T-cell (primary cell): ENCODE results near the gene DYNC1H1. TPM values are rescaled to one million over a fixed set of nuclear protein-coding genes. Genes with fewer than 3 reads are reported as not detected.
A peak's percentile ranks its signal among the peaks of the same experiment; 100 is the strongest.

Experiments
- ATAC-seq, 4 experiments: fragments of 200-7000 bp in 3 of 4; fragments of 150-1000 bp in 1 of 4; cut with Tn5 transposase; replicated peaks in 1 of 4; 1 replicate in 3 of 4; 2 replicates in 1 of 4; pipeline ENCODE4 v1.10.0; 2021; ENCODE audit warnings: moderate library complexity in 3 of 4, mild to moderate bottlenecking in 2 of 4, moderate number of reproducible peaks in 1 of 4
- CTCF ChIA-PET, 2 donors: fragments of 300-600 bp; sonication (Branson Sonifier 250); formaldehyde crosslinking; loops; one replicate each; lab custom pipeline; 2022; ENCODE audit warnings: antibody characterized with exemption in 2 of 2; lab: Charles Lee
- POLR2A ChIA-PET, 2 donors: fragments of 300-600 bp; sonication (Branson Sonifier 250); formaldehyde crosslinking; loops; one replicate each; lab custom pipeline; 2022; ENCODE audit warnings: antibody characterized with exemption in 2 of 2; lab: Charles Lee
- DNase-seq, 35 experiments: peaks; one replicate each; pipeline versions ENCODE4 v3.0.0 to v3.0.0-alpha.2; 2013 to 2023
- H3K27ac ChIP-seq: one replicate; pipeline ENCODE4 v1.5.1; 2013; ENCODE audit warnings: low read length
- H3K27me3 ChIP-seq, 2 experiments: replicated peaks in 1 of 2; 1 replicate in 1 of 2; 2 replicates in 1 of 2; pipeline versions ENCODE4 v1.6.1 to v1.7.0; 2013; ENCODE audit warnings: low read length in 1 of 2, mixed read lengths in 1 of 2; ENCODE audit not compliant: control insufficient read depth in 2 of 2, insufficient read depth in 2 of 2; ENCODE audit errors: extremely low read depth in 1 of 2
- H3K36me3 ChIP-seq, 2 donors: 1 replicate in 1 of 2; 2 replicates in 1 of 2; pipeline versions ENCODE4 v1.6.1 to v1.7.0; 2013; ENCODE audit warnings: low read length in 1 of 2; ENCODE audit not compliant: control insufficient read depth in 2 of 2, insufficient read depth in 1 of 2; ENCODE audit errors: extremely low read depth in 1 of 2
- H3K4me1 ChIP-seq, 2 experiments: 1 replicate in 1 of 2; 2 replicates in 1 of 2; pipeline versions ENCODE4 v1.6.1 to v1.7.0; 2013; ENCODE audit warnings: low read length in 2 of 2, mixed read lengths in 1 of 2; ENCODE audit not compliant: insufficient read depth in 2 of 2, control insufficient read depth in 1 of 2; ENCODE audit errors: extremely low read depth in 1 of 2
- H3K4me3 ChIP-seq, 2 donors: 1 replicate in 1 of 2; 2 replicates in 1 of 2; pipeline versions ENCODE4 v1.5.1 to v1.7.0; 2013; ENCODE audit warnings: mild to moderate bottlenecking in 2 of 2, low read length in 1 of 2, moderate library complexity in 1 of 2; ENCODE audit not compliant: control insufficient read depth in 1 of 2; ENCODE audit errors: extremely low read depth in 1 of 2
- H3K9me3 ChIP-seq: 2 replicates; pipeline ENCODE4 v1.7.0; 2013
- H3K27ac Mint-ChIP-seq, 2 donors: one replicate each; pipeline ENCODE4 v1.8.0; 2020 to 2021; ENCODE audit warnings: mild to moderate bottlenecking in 2 of 2, mixed read lengths in 2 of 2
- H3K27me3 Mint-ChIP-seq, 2 donors: one replicate each; pipeline ENCODE4 v1.8.0; 2021 to 2022; ENCODE audit warnings: mixed read lengths in 2 of 2
- H3K36me3 Mint-ChIP-seq: one replicate; pipeline ENCODE4 v1.8.0; 2021; ENCODE audit warnings: mixed read lengths
- H3K4me1 Mint-ChIP-seq, 3 donors: one replicate each; pipeline ENCODE4 v1.8.0; 2020 to 2022; ENCODE audit warnings: mixed read lengths in 3 of 3, mild to moderate bottlenecking in 1 of 3
- H3K4me3 Mint-ChIP-seq, 3 donors: one replicate each; pipeline ENCODE4 v1.8.0; 2020 to 2022; ENCODE audit warnings: mild to moderate bottlenecking in 3 of 3, mixed read lengths in 3 of 3, moderate library complexity in 3 of 3
- H3K9me3 Mint-ChIP-seq, 3 donors: one replicate each; pipeline ENCODE4 v1.8.0; 2020 to 2022; ENCODE audit warnings: mixed read lengths in 3 of 3
- WGBS: methylation state at CpG from one replicate; pipeline ENCODE4 v1.1.5; 2013; ENCODE audit warnings: missing lambda C conversion rate; ENCODE audit not compliant: insufficient coverage; 5-methylcytosine and 5-hydroxymethylcytosine counted together
- total RNA-seq, 35 experiments: library from RNA in 6 of 35; stranded (reverse) in 6 of 35; fragments of 120-200 nt in 1 of 35; gene quantifications; one replicate each; pipeline versions ENCODE4 v1.2.1 to v1.2.4 and lab custom pipeline; 2013 to 2026

The DYNC1H1 gene
- total RNA-seq, 5 donors from 2014 or later (not counting 1 experiment from before 2014, with no cell fraction given), result 271 to 310 (median 279) TPM

GRCh38 chr14:101985957-101986356, 21.6 kb downstream of the DYNC1H1 start:
- no peak overlapping the region for H3K27ac ChIP-seq
- 99% methylated on average over 16 of the region's 16 CpGs for WGBS
- DNase-seq, result no peak
- no peak overlapping the region for H3K4me3 ChIP-seq
- ATAC-seq, result no peak
- H3K36me3 ChIP-seq, result peaks cover 40 to 89% of the 10 kb centered on the region in 2 donors
- H3K27me3 ChIP-seq, result no peaks in the 10 kb centered on the region
- H3K27me3 Mint-ChIP-seq, result no peaks in the 10 kb centered on the region
- POLR2A ChIA-PET, result interaction anchor here in 1 of 2 donors (0.6 kb wide), 1 partner anchor 328 kb away, joined by 3 read pairs; no protein-coding TSS in a partner anchor
- no peak overlapping the region for H3K4me3 Mint-ChIP-seq
- no peaks in the 10 kb centered on the region for H3K4me1 Mint-ChIP-seq
- H3K36me3 Mint-ChIP-seq, result peaks cover 56% of the 10 kb centered on the region
- H3K27ac Mint-ChIP-seq, result no peak overlapping the region
- H3K9me3 ChIP-seq, result no peaks in the 10 kb centered on the region
- CTCF ChIA-PET, result interaction anchor here (0.6 kb wide), 2 partner anchors 13 to 14 kb away, joined by 3 to 4 read pairs; no protein-coding TSS in a partner anchor
- H3K9me3 Mint-ChIP-seq, result no peaks in the 10 kb centered on the region
- no peaks in the 10 kb centered on the region for H3K4me1 ChIP-seq

- no peaks in the 10 kb centered on the region for H3K9me3 ChIP-seq
- no peaks in the 10 kb centered on the region for H3K9me3 Mint-ChIP-seq
- no peak overlapping the region for H3K4me3 Mint-ChIP-seq
- WGBS, result 100% methylated on average over 1 of the region's 7 CpGs
- H3K36me3 ChIP-seq, result peaks cover 40 to 89% of the 10 kb centered on the region in 2 donors
- CTCF ChIA-PET, result no interaction called here
- no peak overlapping the region for H3K27ac ChIP-seq
- ATAC-seq (no peak), DNase-seq (no peak)
- peaks cover 57% of the 10 kb centered on the region for H3K36me3 Mint-ChIP-seq
- H3K27me3 Mint-ChIP-seq, result no peaks in the 10 kb centered on the region
- no peaks in the 10 kb centered on the region for H3K4me1 ChIP-seq
- no peak overlapping the region for H3K4me3 ChIP-seq
- H3K27me3 ChIP-seq, result no peaks in the 10 kb centered on the region
- H3K4me1 Mint-ChIP-seq, result no peaks in the 10 kb centered on the region
- H3K27ac Mint-ChIP-seq, result peak overlapping the region in 1 of 2 donors; percentile 23
- POLR2A ChIA-PET, result no interaction called here
Measured at GRCh38 chr14:101986953-101987352, 22.6 kb downstream of the DYNC1H1 start.

- ChIA-PET CTCF (interaction anchor here in 1 of 2 donors (0.6 kb wide), 1 partner anchor 266 kb away, joined by 3 read pairs; no protein-coding TSS in a partner anchor), POLR2A (no interaction called here)
- Histone ChIP-seq H3K36me3 (peaks cover 38 to 89% of the 10 kb centered on the region in 2 donors), H3K27me3 (no peaks in the 10 kb centered on the region), H3K4me3 (no peak overlapping the region), H3K9me3 (no peaks in the 10 kb centered on the region), H3K27ac (no peak overlapping the region), H3K4me1 (no peaks in the 10 kb centered on the region)
- Mint-ChIP-seq H3K4me1 (peaks cover 0 to 6% (median 0%) of the 10 kb centered on the region in 3 donors), H3K27me3 (no peaks in the 10 kb centered on the region), H3K36me3 (peaks cover 63% of the 10 kb centered on the region), H3K27ac (peak overlapping the region in 1 of 2 donors; percentile 25), H3K9me3 (no peaks in the 10 kb centered on the region), H3K4me3 (no peak overlapping the region)
- ATAC-seq (no peak), DNase-seq (no peak)
- WGBS, result 80% methylated on average over 3 of the region's 6 CpGs
Measured at GRCh38 chr14:101988377-101988776, 24.0 kb downstream of the DYNC1H1 start.

- Mint-ChIP-seq H3K4me3 (no peak overlapping the region), H3K36me3 (peaks cover 72% of the 10 kb centered on the region), H3K27me3 (no peaks in the 10 kb centered on the region), H3K9me3 (no peaks in the 10 kb centered on the region), H3K27ac (no peak overlapping the region), H3K4me1 (peaks cover 0 to 6% (median 0%) of the 10 kb centered on the region in 3 donors)
- Histone ChIP-seq H3K9me3 (no peaks in the 10 kb centered on the region), H3K27me3 (no peaks in the 10 kb centered on the region), H3K36me3 (peaks cover 31 to 89% of the 10 kb centered on the region in 2 donors), H3K4me3 (no peak overlapping the region), H3K4me1 (no peaks in the 10 kb centered on the region), H3K27ac (no peak overlapping the region)
- ATAC-seq (no peak), DNase-seq (no peak)
- POLR2A ChIA-PET, result interaction anchor here (0.6 to 0.7 kb wide), 2 partner anchors 292 to 410 kb away, joined by 3 to 4 read pairs; no protein-coding TSS in a partner anchor
- CTCF ChIA-PET, result no interaction called here
- 93% methylated on average over 2 of the region's 5 CpGs for WGBS
Measured at GRCh38 chr14:101991352-101991751, 27.0 kb downstream of the DYNC1H1 start.

GRCh38 chr14:101992708-101993107, 28.3 kb downstream of the DYNC1H1 start:
- POLR2A ChIA-PET, result interaction anchor here (0.5 to 0.6 kb wide), 2 partner anchors 70 to 84 kb away, joined by 3 read pairs; no protein-coding TSS in a partner anchor
- Histone ChIP-seq H3K4me3 (no peak overlapping the region), H3K4me1 (no peaks in the 10 kb centered on the region), H3K27ac (no peak overlapping the region), H3K27me3 (no peaks in the 10 kb centered on the region), H3K36me3 (peaks cover 23 to 89% of the 10 kb centered on the region in 2 donors), H3K9me3 (no peaks in the 10 kb centered on the region)
- H3K4me3 Mint-ChIP-seq, result no peak overlapping the region
- peaks cover 73% of the 10 kb centered on the region for H3K36me3 Mint-ChIP-seq
- DNase-seq, result peak in 1 of 35 experiments; percentile 5
- no peaks in the 10 kb centered on the region for H3K9me3 Mint-ChIP-seq
- H3K27ac Mint-ChIP-seq, result peak overlapping the region in 1 of 2 donors; percentile 30
- WGBS, result 92% methylated on average over 7 of the region's 7 CpGs
- ATAC-seq, result no peak
- peaks cover 0 to 6% (median 0%) of the 10 kb centered on the region in 3 donors for H3K4me1 Mint-ChIP-seq
- CTCF ChIA-PET, result no interaction called here
- no peaks in the 10 kb centered on the region for H3K27me3 Mint-ChIP-seq

GRCh38 chr14:101997429-101998336, 33.3 kb downstream of the DYNC1H1 start:
- no peaks in the 10 kb centered on the region for H3K9me3 Mint-ChIP-seq
- no peak overlapping the region for H3K27ac ChIP-seq
- WGBS, result 100% methylated on average over 5 of the region's 18 CpGs
- ATAC-seq (no peak), DNase-seq (no peak)
- H3K27me3 ChIP-seq, result no peaks in the 10 kb centered on the region
- H3K4me1 Mint-ChIP-seq, result peaks cover 0 to 2% (median 0%) of the 10 kb centered on the region in 3 donors
- ChIA-PET CTCF (interaction anchor here in 1 of 2 donors (0.6 kb wide), 1 partner anchor 524 kb away, joined by 3 read pairs; no protein-coding TSS in a partner anchor), POLR2A (no interaction called here)
- H3K4me3 ChIP-seq, result no peak overlapping the region
- H3K36me3 ChIP-seq, result peaks cover 20 to 87% of the 10 kb centered on the region in 2 donors
- H3K27me3 Mint-ChIP-seq, result no peaks in the 10 kb centered on the region
- no peak overlapping the region for H3K27ac Mint-ChIP-seq
- H3K4me1 ChIP-seq, result no peaks in the 10 kb centered on the region
- no peaks in the 10 kb centered on the region for H3K9me3 ChIP-seq
- no peak overlapping the region for H3K4me3 Mint-ChIP-seq
- H3K36me3 Mint-ChIP-seq, result peaks cover 68% of the 10 kb centered on the region
